Progenitor cell of endocrine pancreas (in vitro differentiated cells): ENCODE measurements around the gene RFX7. TPM values are rescaled to one million over a fixed set of nuclear protein-coding genes. Genes with fewer than 3 reads are reported as not detected.

Experiments used
- DNase-seq: peaks from one replicate; pipeline ENCODE4 v3.0.0; 2021; ENCODE audit warnings: low spot score; ENCODE audit not compliant: unreplicated experiment
- H3K27ac Mint-ChIP-seq: 2 replicates; pipeline ENCODE4 v1.8.0; 2021; ENCODE audit warnings: mild to moderate bottlenecking, moderate library complexity, mixed read lengths
- H3K27me3 Mint-ChIP-seq: 2 replicates; pipeline ENCODE4 v1.8.0; 2021; ENCODE audit warnings: mixed read lengths
- H3K36me3 Mint-ChIP-seq: 2 replicates; pipeline ENCODE4 v1.8.0; 2022; ENCODE audit warnings: mixed read lengths; ENCODE audit not compliant: insufficient read depth
- H3K4me1 Mint-ChIP-seq: 2 replicates; pipeline ENCODE4 v1.8.0; 2021; ENCODE audit warnings: low read depth, mixed read lengths
- H3K4me3 Mint-ChIP-seq: 2 replicates; pipeline ENCODE4 v1.8.0; 2021; ENCODE audit warnings: low read depth, mild to moderate bottlenecking, moderate library complexity, mixed read lengths
- H3K9me3 Mint-ChIP-seq: 2 replicates; pipeline ENCODE4 v1.8.0; 2021; ENCODE audit warnings: low read depth, mixed read lengths
- total RNA-seq: library from RNA; stranded (reverse); gene quantifications from 2 replicates; pipeline ENCODE4 v1.2.1, GENCODE V29; 2021
- TF ChIP-seq, protein P1 (sequence below): fragments of 200-600 bp; sonication (generic); IDR thresholded peaks from one replicate; pipeline ENCODE4 v1.5.0; 2021; ENCODE audit warnings: antibody characterized with exemption, mild to moderate bottlenecking; ENCODE audit not compliant: unreplicated experiment

Gene RFX7
- total RNA-seq, 1 donor from 2014 or later, result 33.6 TPM

DNA sequence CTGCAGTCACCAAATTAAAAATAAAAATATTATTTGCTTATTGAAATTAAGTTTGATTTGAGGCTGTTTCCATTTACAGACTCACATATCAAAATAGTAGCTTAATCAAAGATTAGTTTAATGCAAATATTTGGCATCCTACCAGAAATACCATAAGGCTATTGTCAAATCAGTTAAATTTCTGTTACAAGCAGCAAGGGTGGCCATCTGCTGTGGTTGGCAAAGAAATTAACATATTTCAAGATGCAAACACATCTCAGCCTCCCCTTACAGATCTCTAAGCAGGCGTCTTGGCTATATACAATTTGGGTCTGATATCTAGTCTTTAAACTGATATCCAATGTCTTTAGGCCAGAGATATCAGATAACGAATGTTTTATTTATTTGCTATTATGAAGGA is 167.0 kb downstream of the RFX7 start:
- peaks cover 2% of the 10 kb centered on the region for H3K4me1 Mint-ChIP-seq
- TF ChIP-seq, protein P1, sequence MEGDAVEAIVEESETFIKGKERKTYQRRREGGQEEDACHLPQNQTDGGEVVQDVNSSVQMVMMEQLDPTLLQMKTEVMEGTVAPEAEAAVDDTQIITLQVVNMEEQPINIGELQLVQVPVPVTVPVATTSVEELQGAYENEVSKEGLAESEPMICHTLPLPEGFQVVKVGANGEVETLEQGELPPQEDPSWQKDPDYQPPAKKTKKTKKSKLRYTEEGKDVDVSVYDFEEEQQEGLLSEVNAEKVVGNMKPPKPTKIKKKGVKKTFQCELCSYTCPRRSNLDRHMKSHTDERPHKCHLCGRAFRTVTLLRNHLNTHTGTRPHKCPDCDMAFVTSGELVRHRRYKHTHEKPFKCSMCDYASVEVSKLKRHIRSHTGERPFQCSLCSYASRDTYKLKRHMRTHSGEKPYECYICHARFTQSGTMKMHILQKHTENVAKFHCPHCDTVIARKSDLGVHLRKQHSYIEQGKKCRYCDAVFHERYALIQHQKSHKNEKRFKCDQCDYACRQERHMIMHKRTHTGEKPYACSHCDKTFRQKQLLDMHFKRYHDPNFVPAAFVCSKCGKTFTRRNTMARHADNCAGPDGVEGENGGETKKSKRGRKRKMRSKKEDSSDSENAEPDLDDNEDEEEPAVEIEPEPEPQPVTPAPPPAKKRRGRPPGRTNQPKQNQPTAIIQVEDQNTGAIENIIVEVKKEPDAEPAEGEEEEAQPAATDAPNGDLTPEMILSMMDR, result no peak
- peaks cover 5% of the 10 kb centered on the region for H3K9me3 Mint-ChIP-seq
- DNase-seq, result no peak
- peaks cover 1% of the 10 kb centered on the region for H3K36me3 Mint-ChIP-seq
- H3K4me3 Mint-ChIP-seq, result no peak overlapping the region
- no peaks in the 10 kb centered on the region for H3K27me3 Mint-ChIP-seq
- H3K27ac Mint-ChIP-seq, result no peak overlapping the region

DNA sequence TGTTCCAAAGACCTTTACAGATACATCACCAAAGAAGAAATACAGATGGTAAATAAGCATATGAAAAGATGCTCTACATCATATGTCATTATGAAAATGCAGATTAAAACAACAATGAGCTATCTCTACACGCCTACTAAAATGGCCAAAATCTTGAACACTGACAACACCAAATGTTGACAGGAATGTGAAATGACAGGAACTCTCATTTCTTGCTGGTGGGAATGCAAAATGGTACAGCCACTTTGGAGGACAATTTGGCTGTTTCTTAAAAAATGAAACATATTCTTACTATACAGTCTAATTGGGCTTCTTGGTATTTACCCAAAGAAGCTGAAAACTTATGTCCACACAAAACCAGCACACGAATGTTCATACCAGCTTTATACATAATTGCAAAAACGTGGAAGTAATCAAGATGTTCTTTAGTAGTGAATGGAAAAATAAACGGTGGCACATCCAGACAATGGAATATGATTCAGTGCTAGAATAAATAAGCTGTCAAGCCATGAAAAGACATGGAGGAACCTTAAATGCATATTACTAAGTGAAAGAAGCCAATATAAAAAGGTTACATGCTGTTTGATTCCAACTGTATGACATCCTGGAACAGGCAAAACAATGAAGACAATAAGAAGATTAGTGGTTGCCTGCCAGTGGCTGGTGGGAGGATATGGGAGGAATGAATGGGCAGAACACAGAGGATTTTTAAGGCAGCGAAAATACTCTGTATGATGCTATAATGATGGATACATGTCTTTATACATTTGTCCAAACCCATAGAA is 169.0 kb downstream of the RFX7 start:
- no peak for DNase-seq

DNA sequence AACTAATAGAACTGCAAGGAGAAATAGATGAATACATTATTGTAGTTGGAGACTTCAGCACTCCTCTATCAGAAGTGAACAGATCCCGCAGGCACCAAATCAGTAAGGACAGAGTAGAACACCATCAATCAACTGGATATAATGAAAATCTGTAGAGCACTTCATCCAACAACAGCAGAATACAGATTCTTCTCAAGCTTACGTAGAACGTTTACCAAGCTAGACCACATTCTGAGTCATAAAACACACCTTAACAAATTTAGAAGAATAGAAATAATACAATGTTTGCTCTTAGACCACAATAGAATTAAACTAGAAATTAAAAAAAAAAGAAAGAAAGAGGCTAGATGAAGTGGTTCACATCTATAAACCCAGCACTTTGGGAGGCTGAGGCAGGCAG is 179.5 kb downstream of the RFX7 start:
- H3K4me1 Mint-ChIP-seq, result no peaks in the 10 kb centered on the region
- TF ChIP-seq, protein P1, result no peak
- peaks cover 6% of the 10 kb centered on the region for H3K9me3 Mint-ChIP-seq
- no peak overlapping the region for H3K4me3 Mint-ChIP-seq
- no peak for DNase-seq
- no peaks in the 10 kb centered on the region for H3K36me3 Mint-ChIP-seq
- no peak overlapping the region for H3K27ac Mint-ChIP-seq
- no peaks in the 10 kb centered on the region for H3K27me3 Mint-ChIP-seq

More for the DNA sequence above, 169.0 kb downstream of the RFX7 start:
- H3K36me3 Mint-ChIP-seq, result peaks cover 1% of the 10 kb centered on the region
- TF ChIP-seq, protein P1, result no peak
- peaks cover 2% of the 10 kb centered on the region for H3K4me1 Mint-ChIP-seq
- H3K27me3 Mint-ChIP-seq, result no peaks in the 10 kb centered on the region
- H3K27ac Mint-ChIP-seq, result no peak overlapping the region
- no peak overlapping the region for H3K4me3 Mint-ChIP-seq
- H3K9me3 Mint-ChIP-seq, result peaks cover 5% of the 10 kb centered on the region

DNA sequence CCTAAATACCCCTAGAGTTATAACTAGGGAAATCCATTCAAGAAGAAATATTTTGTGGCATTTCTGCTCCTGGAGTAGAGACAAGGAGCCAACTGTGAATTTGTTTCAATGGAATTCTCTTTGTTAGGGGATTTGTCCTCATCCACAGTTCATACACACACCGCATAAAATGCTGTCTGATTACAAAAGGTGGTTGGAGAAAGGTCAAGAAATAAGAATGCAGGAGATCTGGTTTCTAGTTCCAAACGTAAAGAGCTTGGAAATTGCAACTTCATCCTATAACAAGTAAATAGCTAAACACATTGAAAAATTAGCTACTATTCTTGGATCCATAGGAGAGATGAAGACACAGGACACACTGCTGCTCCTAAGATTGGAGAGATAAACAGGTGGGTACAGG is 184.0 kb downstream of the RFX7 start:
- Mint-ChIP-seq H3K4me1 (no peaks in the 10 kb centered on the region), H3K27me3 (no peaks in the 10 kb centered on the region), H3K9me3 (peaks cover 3% of the 10 kb centered on the region), H3K36me3 (no peaks in the 10 kb centered on the region), H3K27ac (no peak overlapping the region), H3K4me3 (no peak overlapping the region)
- no peak for DNase-seq
- TF ChIP-seq, protein P1, result no peak

DNA sequence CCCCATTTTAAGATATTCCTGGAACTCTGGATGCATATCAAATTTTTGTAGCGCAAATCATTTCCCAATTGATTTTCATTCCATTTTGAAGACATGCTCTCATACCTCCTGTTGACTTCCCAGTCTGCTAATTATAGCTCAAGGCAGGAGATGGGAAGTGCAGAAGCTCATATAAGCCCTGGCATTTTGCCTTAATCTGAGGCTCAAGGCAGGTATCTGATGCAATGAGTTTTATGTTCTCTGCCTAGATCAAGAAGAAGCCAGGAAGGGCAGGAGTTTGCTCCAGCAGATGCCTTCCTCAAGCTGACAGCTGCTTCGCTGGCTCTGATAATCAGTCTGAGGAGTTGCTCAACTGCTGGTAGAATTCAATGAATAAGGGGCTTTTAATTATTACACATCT is 184.7 kb downstream of the RFX7 start:
- Mint-ChIP-seq H3K36me3 (no peaks in the 10 kb centered on the region), H3K27ac (no peak overlapping the region), H3K27me3 (no peaks in the 10 kb centered on the region), H3K4me1 (no peaks in the 10 kb centered on the region), H3K9me3 (peaks cover 3% of the 10 kb centered on the region), H3K4me3 (no peak overlapping the region)
- no peak for DNase-seq
- TF ChIP-seq, protein P1, result no peak
